ENCODE results near the gene CELSR1. TPM values are rescaled to one million over a fixed set of nuclear protein-coding genes. Genes with fewer than 3 reads are reported as not detected.
"Not testable (repeated sequence)": the region's sequence is repeated elsewhere in the genome, so short reads cannot be mapped to it uniquely, and the experiment has no call there.

CELSR1 gene
- total RNA-seq, 1 experiment from 2014 or later = 19.6 TPM

DNA sequence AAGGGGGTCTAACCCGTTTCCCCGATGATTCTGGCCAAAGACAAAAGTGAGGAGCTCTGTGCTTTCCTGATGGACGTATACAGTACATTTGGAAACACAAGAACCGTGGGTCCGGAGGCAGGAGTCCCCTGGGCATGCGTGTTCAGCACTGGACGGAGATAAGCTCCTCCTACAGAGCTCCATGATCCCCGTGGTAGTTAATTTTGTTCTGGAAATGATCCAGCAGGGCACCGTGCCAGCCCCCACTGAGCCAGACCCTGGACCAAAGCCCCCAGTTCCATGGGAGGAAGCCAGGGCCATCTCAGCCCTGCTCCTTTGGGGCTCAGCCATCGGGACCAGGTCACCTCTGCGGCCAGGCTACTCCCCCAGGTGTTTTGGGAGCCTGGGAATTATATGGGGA is 118.6 kb downstream of the CELSR1 start:
- no peak for DNase-seq (ENCODE audit: low spot score)

DNA sequence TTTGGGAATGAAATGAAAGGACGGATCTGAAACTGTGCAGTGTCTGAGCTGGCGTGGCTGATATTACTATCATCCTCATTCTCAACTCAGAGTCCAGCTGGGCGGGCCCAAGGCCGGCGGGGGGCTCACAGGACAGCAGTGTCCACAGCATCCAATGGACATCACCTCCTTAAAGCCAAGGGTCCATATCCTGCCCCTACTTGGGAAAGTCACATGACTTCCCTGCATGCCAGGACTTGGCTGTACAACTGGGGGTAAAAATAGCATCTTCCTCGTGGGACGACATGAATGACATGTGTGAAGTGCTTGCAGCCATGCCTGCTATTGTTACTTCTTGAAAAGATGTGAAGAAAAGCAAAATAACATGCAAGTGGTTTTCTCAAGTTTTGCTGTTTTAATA is 119.7 kb downstream of the CELSR1 start:
- DNase-seq (ENCODE audit: low spot score) = no peak

DNA sequence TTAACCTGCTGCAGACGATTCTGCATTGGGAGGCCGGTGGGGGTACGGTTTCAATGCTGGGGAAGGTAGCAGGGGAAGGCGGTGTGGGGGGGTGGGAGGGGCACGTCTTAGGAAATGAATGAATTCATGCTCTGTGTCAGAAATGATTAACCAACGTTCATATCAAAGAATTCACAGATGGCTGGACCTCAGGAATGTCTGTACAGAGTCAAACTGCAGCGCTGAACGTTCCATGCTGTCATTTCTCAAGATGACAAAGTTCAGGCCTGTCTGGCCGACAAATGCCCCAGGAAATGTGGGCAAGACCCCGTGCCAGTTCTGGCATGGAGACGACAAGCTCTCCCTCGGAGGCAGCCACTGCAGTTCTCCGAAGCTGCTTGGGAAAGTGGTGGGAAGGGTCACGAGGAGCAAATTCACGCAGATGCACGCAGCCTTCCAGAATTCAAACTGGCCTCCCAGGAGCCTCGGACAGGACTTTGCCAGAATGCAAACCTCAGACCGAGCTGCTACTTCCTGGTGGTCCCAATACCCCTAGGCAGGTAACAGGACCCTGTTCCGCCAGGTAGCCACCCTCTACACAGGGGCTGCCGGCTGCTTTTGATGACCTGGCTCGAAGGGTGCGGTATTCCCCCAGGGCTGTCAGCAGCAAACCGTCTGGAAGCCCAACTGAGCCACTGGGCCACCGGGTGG is 120.4 kb downstream of the CELSR1 start:
- DNase-seq (ENCODE audit: low spot score) = no peak

DNA sequence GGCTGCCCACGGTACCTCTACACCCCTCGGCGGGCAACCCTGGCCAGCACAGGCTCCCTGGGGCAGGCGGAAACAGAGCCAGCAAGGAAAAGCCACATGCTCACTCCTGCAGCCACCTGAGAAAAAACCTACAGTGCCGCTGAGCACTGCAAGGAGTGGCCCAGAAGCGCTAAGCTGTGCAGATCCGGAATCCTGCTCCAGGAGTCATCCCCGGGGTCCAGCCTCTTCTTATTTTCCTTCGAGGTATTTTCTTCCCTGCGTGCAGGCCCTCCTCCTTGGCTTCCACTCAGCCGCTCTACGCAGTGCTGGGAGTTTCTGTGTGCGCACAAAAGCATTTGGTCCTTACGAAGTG is 120.9 kb downstream of the CELSR1 start:
- no peak for DNase-seq (ENCODE audit: low spot score)

DNA sequence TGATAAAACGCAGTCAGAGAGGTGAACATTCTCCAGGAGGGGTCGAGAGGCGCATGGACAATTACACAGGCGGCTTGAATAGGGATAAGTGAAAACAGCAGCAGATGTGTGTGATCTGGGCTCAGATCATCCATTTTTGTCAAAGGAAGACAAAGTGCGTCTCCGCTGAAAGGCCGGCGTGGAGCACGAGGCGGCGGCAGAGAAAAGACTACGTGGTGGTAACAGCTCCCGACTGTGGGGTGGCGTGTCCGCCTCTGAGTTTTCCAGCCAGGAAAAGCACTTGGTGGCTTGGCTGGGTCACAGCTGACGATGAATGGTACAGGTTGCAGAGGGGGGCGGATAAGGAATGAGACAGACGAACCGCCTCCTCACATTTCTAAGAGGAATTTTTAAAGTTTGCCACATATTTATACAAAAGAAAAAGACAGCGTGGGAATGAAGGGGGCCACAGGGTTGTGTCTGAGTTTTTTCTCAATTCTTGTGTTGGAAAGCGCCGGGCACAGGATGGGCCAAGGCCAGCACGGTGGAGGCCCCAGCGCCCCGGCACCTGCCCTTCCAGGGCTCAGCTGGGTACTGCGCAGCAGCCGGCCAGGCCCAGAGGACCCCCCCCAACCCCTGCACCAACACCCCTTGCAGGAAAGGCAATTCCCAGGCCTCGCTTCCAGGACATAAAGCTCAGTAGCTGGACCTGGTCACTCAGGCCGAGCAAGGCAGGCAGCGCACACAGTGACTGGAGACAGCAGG is 121.5 kb downstream of the CELSR1 start:
- no peak for DNase-seq (ENCODE audit: low spot score)

DNA sequence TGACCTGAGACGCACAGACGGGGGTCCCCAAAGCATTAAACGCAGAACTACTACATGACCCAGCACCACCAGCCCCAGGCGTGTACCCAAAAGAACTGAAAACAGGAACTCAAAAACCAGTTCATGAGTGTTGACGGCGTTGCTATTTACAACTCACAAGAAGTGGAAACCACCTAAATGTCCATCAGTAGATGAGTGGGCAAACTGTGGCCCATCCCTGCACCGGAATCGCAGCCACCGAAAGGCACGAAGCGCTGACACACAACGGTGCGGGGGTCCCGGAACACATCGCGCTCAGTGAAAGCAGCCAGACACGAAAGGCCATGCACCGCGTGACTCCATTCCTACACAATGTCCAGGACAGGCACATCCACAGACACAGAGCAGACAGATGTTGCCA is 122.7 kb downstream of the CELSR1 start:
- no peak for DNase-seq (ENCODE audit: low spot score)

DNA sequence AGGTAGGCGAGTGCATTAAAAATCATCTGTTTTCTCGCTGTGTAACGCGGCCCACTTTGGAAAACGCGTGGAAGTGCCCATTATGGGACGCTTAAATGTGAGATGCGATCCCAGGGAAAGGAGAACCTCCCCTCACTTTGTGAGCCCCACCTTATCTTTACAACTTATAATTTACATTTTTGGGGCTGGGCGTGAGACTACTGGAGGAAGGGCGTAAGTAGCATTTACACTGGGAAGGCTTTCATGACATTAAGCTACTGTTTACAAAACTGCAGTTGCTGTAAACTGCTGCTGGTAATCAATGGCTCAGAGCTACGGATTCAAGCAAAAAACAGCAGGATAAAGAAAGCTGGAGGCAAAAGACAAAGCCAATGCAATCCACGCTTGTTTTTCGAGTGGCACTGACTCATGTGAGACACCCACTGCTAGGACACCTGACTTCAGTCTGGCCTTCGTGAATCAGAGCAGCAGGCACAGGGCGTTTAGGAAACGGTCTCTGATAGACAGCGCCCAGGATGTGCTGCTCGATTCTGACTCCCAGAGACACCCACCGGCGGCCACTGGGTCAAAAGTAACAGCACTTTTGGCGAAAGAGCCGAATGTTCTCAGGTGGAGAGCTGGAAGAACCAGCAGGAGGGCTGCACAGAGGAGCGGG is 123.6 kb downstream of the CELSR1 start:
- DNase-seq (ENCODE audit: low spot score) = no peak

DNA sequence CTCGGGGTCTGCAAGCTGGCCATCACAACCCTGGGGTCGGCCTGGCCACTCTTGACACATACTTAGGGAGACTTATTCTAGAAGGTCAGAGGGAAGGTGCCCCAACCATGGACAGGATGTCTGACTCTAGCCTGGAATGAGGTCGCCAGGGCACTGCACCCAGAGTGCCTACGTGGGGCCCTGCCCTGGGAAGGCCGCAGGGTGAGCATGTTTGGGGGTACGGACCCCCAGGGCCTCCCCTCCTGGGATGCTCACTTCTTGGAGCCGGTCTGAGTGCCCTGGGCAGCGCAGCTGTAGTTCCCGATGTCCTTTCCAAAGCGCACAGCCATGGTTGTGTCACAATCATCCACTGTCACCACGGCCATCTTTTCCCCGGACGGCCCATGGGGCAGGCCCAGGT is 126.1 kb downstream of the CELSR1 start:
- DNase-seq (ENCODE audit: low spot score) = no peak

DNA sequence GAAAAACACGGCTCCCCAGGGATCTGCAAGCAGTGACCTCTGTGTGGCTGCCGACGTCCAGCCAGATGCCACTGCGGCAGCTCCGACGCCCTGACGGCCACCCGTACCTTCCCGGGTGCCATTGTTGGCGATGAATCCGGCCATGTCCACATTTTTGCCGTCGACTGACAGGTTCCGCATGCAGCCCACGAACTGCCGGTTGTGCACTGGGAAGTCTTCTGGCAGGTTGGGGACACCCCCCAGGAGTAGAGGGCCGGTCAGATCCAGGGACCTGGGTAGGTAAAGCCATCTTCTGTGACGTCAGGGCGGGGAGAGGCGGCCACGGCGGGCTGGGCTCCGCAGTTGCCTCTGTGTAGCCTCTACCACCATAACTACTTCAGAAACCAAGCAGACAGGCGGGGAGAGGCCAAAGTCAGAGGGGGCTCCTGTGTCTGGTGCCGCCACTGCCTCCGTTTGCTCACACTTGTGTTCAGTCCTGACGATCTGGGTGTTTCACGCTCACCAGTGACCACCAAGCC is 127.1 kb downstream of the CELSR1 start:
- no peak for DNase-seq (ENCODE audit: low spot score)

DNA sequence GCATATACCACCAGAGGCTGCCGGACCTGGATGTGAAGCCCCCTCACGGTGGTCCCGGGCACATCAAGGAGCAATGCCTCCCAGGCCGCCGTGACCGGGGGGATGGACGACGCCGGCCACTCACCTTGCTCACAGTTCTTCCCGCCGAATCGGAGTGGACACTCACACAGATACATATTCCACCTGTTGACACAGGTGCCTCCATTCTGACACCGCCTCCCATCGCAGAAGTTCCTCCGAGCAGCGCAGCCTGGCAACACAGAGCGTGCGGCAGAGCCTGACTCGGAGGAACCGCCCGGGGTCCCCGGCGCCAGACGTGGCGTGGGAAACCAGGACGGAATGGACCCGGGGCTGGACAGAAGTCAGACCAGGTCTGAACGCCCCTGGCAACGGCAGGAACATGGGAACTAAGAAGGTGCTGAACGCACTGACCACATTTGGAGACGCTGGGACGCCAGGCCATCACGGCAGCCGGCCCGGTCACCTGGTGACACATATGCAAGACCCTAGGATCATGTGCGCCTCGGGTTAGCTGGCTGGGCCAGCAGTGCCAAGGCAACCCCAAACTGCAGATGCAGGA is 127.7 kb downstream of the CELSR1 start:
- DNase-seq (ENCODE audit: low spot score) = no peak

DNA sequence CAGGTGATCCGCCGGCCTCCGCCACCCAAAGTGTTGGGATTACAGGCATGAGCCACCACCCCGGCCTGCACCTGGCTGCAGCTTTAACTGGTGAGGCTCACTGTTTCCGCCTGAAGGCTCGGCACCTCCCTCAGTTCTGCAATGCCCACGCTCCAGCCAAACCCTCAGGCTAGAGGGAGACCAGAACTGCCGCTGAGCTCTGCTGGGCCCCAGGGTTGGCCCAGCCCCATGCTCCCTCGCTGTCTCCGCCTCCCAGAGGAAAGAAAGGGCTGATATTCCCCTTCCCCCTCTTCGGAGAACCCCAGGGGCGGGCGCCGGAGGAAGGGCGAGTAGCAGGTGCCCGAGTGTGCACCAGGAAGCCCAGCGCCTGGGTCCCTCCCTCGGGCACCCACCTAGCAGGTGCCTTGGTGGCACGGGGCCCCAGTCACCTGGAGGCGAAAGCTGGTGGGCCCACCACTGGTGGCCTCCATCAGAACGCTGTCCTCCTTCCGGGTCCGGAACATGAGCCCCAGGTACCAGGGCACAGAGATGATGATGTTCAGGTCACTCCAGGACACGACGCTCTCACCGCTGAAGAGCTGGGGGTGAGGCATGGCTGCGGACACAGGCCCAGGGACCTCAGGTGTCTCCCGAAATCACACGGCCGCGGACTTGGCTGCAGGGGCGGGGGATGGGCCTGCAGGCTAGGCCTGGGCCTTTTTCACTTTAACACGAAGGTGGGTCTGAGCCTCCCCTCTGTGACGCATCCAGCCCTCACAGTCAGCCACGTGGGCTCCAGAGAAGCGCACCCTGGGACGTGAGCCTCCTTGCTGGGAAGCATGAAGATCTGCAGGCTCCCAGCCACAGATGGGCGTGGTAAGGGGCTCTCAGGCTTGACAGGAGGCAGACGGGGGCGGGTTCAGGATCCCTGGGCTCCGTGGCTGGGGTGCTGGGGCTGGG is 128.6 kb downstream of the CELSR1 start:
- no peak for DNase-seq (ENCODE audit: low spot score)

DNA sequence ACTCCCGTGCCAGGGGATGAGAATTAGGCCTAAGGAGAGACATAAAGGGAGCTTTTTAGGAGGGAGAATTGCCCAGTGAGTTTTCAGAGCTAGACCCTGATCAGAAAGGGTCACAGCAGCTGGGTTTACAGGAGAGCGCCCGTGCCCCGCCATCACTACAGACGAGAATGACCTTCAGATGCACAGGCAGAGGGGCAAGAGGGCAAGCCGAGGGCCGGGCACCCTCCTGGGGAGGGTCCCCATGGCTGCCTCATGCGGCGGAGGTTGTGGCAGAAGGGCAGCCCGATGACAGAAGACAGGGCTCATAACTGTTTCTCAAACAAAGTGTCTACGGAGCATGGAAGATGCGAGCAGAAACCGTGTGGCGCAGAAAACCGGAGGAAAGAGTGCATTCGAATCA is 129.7 kb downstream of the CELSR1 start:
- DNase-seq (ENCODE audit: low spot score) = no peak

DNA sequence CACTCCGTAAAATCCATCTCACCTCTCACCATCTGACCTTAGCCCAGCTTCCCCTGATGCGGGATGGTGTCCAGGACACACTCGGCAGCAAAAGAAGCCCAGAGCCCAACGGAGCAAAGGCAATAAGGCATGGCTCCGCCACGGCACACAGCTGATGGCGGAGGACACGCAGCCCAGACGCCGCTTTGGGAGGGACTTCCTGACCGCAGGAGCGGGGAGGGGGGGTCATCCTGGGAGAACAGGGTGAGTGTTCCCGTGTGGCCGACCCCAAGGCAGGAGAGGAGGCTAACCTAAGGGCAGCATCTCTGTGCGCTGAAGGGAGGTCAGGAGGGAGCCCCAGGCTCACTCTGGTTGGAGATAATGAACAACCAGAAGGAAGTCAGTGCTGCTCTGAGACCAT is 130.6 kb downstream of the CELSR1 start:
- no peak for DNase-seq (ENCODE audit: low spot score)

DNA sequence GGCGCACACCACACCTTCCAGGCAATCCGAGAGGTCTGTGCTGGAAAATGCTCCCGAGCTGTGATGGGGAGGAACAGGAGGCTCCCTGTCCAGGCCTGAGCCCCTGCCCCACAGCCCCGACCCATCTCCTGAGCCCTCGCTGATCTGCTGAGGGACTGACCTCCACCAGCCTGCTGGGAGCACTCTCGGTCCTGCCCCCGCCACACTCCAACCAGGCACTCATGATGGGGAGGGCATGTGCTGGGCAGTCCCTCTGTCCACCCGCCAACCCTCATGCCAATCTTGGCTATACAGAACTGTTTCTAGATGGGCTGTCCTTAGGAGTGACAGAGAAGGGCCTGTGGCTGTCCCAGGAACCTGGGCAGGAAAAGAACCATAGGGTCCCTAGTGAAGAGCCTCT is 131.1 kb downstream of the CELSR1 start:
- DNase-seq (ENCODE audit: low spot score) = no peak

DNA sequence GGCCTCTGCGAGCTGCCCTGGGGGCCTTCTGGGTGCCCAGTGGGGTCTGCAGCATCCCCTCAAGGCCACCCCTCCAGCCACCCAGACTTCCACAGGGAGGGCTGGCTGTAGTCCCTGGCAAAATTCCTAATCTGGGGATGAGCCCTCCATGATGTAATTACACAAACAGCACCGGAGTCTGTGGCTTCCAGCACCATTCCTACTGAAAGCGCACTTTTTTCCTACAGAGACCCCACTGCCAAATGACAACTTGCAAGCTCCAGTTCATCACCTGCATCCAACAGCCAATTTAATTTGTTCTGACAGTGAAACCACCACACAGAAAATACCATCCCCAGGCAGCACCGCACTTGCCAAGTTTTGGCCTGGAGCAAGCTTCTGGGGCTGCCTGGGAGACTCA is 131.5 kb downstream of the CELSR1 start:
- no peak for DNase-seq (ENCODE audit: low spot score)

DNA sequence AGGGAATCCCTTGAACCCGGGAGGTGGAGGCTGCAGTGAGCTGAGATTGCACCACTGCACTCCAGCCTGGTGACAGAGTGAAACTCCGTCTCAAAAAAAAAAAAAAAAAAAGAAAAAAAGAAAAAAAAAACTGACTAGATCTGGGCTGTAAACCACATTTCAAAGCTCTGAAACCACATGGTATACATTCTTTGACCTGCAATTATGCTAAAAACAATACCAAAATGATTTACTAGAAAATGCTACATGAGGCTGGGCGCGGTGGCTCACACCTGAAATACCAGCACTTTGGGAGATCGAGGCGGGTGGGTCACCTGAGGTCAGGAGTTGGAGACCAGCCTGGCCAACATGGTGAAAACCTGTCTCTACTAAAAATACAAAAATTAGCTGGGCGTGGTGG is 133.5 kb downstream of the CELSR1 start:
- not testable (repeated sequence) for DNase-seq (ENCODE audit: low spot score)

DNA sequence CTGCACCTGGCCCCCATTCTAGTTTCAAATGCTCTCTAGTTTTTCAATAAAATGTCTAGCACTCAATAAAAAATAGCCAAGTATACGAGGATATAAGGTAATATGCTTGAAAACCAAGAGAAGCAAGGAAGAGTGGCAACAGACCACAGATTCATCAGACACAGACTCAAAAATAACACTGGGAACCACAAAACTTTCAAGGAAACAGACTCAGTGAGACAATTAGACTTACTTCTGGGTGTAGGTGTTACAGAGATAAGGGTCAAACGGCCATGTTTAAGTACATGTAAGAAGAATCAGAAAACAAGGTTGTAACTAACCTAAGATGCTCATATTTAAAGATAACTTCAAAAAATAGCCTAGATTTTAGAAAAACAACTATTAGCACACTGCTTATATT is 134.9 kb downstream of the CELSR1 start:
- no peak for DNase-seq (ENCODE audit: low spot score)

DNA sequence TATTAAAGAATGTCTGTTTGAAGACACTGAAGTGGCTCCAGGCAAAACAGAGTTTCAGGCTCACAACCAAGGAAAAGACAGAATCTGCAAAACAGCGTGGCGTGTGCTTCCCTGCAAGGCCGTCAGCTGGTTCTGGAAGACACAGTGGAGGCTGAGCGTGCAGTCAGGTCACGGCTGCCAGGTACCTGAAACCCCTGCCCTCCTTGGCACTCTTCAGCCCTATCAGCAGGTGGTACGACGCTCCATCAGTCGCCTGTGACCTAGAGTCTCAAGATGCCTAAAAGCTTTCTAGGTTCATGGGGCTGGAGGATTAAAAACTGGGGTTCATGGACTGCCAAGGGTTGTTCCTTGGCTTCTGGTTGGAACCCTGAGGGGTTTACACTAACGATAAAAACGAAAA is 136.1 kb downstream of the CELSR1 start:
- no peak for DNase-seq (ENCODE audit: low spot score)

DNA sequence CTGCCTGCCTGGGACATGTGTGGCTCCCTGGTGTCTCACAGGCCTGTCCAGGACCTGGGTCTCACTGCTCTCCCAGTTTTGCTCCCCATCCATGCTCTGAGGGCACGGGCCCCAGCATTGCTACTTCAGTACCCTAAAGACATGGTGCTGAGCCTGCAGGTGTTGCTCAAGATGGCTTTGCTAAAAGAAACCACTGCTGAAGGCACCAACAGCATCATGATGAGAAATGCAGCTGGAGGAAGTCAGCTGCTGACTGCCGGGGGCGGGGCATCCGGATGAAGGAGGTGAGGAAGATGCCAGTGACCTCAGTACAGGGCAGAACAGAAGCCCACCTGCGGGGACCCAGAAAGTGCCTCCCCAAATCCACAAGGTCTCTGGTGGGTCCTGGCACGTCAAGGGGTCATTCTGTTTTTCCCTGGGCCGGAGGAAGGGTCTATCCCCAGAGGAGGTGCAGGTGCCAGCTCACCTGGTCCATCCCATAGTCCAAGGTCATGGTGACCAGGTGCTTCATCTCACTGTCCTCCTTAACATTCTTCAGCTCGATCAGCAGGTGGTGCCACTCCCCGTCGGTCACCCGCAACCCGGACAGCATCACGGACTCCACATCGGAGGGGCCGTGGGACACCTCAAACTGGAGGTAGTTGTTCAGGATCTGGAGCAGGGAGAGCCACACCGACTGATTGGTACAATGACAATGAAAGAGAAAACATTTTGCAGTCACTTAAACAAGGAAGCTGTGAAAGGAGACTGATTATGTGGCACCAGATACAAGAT is 138.0 kb downstream of the CELSR1 start:
- no peak for DNase-seq (ENCODE audit: low spot score)

DNA sequence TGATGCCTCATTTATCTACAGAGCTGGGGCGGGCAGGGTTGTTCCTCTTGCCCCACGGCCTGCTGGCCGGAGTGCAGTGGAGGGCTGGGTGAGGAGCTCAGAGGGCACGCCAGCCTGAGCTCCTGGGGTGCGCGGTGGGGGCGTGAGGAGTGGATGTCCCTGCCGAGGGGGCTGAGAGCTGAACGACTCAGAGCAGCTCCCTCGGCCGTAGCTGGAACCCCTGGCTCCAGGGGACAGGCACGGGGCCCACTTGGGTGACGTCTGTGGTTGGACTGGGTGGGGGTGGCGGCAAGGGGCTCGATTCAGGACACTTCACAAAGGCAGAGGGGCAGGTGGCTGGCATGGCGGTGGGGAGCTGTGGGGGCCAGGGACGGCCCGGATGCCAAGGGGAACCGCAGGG is 139.5 kb downstream of the CELSR1 start:
- DNase-seq (ENCODE audit: low spot score) = no peak

DNA sequence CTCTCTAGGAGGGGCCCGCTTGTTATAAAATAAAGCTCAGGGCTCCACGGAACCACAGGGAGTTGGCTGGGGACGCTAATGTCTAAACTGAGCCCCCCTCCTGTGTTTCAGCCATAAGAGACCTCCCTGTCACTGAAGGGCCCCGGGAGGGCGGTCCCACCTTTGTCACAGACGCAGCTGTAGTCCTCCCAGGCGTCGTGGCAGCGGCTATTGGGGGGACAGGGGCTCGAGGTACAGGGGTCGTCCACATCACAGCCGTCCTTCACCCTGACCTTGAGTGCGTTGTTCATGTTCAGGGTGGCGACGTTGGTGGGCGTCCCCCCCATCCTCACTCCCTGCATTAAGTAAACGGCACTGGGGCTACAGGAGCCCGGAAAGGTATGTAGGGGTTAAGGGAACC is 139.9 kb downstream of the CELSR1 start:
- no peak for DNase-seq (ENCODE audit: low spot score)

Data from A172 (cell line).